HG03045 (cell line): Measurements from ENCODE around the gene MMP3.

Experiments
- ATAC-seq: cut with Tn5 transposase; IDR thresholded peaks from one replicate; pipeline ENCODE4 v1.9.1; 2021; ENCODE audit warnings: mild to moderate bottlenecking, moderate library complexity; ENCODE audit not compliant: unreplicated experiment

Gene MMP3

GRCh38 chr11:102832612-102833011 is 10.8 kb downstream of the MMP3 start:
- no peak for ATAC-seq

GRCh38 chr11:102831489-102832440 is 11.6 kb downstream of the MMP3 start:
- no peak for ATAC-seq

GRCh38 chr11:102831128-102831488 is 12.3 kb downstream of the MMP3 start:
- ATAC-seq: no peak

GRCh38 chr11:102830001-102830727 is 13.2 kb downstream of the MMP3 start:
- ATAC-seq: no peak

- ATAC-seq: no peak
Observed at GRCh38 chr11:102829316-102830000, 14.0 kb downstream of the MMP3 start.

- no peak for ATAC-seq
Observed at GRCh38 chr11:102824556-102824955, 18.9 kb downstream of the MMP3 start.

GRCh38 chr11:102819491-102819890 is 23.9 kb downstream of the MMP3 start:
- no peak for ATAC-seq

- no peak for ATAC-seq
Observed at GRCh38 chr11:102813484-102813883, 29.9 kb downstream of the MMP3 start.

- no peak for ATAC-seq
Observed at GRCh38 chr11:102812188-102812587, 31.2 kb downstream of the MMP3 start.

GRCh38 chr11:102810950-102811660 is 32.3 kb downstream of the MMP3 start:
- no peak for ATAC-seq

- ATAC-seq: no peak
Observed at GRCh38 chr11:102809971-102810370, 33.4 kb downstream of the MMP3 start.

- ATAC-seq: peak; percentile 49
Observed at GRCh38 chr11:102807921-102808320, 35.5 kb downstream of the MMP3 start.

GRCh38 chr11:102806296-102806695 is 37.1 kb downstream of the MMP3 start:
- ATAC-seq: no peak

GRCh38 chr11:102802341-102802740 is 41.1 kb downstream of the MMP3 start:
- no peak for ATAC-seq

GRCh38 chr11:102800767-102801166 is 42.6 kb downstream of the MMP3 start:
- no peak for ATAC-seq

GRCh38 chr11:102799681-102800340 is 43.6 kb downstream of the MMP3 start:
- no peak for ATAC-seq

- ATAC-seq: no peak
Observed at GRCh38 chr11:102798012-102798746, 45.2 kb downstream of the MMP3 start, which contains the start of gene MMP1. Gene MMP1, minus strand, starts transcription at chr11:102798160. Its CDS starts 68 bp downstream, at chr11:102798092.

GRCh38 chr11:102794382-102794781 is 49.0 kb downstream of the MMP3 start:
- peak; percentile 83 for ATAC-seq

GRCh38 chr11:102793677-102794290 is 49.6 kb downstream of the MMP3 start:
- ATAC-seq: no peak
